ENCODE data around the gene AGAP4. TPM values are rescaled to one million over a fixed set of nuclear protein-coding genes. Genes with fewer than 3 reads are reported as not detected.

Gene AGAP4
- total RNA-seq, 1 donor from 2014 or later = 32.9 TPM

Other genes with a start within 250 kb of the AGAP4 start
- gene ZFAND4, start 174.7 kb downstream of the AGAP4 start, total RNA-seq = 9.2 and 9.3 TPM in 2 replicates
- 25.0 and 26.8 TPM in 2 replicates for gene WASHC2C, start 120.2 kb downstream of the AGAP4 start, total RNA-seq
- gene TIMM23, start 125.0 kb upstream of the AGAP4 start, total RNA-seq = 90.9 and 93.6 TPM in 2 replicates
- gene NCOA4, start 183.1 kb upstream of the AGAP4 start, total RNA-seq = 98.7 and 103 TPM in 2 replicates
- not detected in 2 replicates for gene MSMB, start 198.8 kb upstream of the AGAP4 start, total RNA-seq

Data from activated T-helper 2 cell treated with anti-CD3 and anti-CD28 coated beads, Interferon-gamma antibody, Interleukin-2, Interleukin-4, amounts not matched to agents 10 μg/mL and 5 μg/mL and 100 μg/mL, durations not matched to agents 14 hours and 24 hours and 36 hours (primary cell).